Keratinocyte (primary cell): ENCODE results near the gene QRICH1.

Experiments
- CTCF ChIP-seq, 3 experiments: IDR thresholded peaks in 1 of 3; conservative IDR thresholded peaks in 1 of 3; optimal IDR thresholded peaks in 1 of 3; 2 replicates in 2 of 3; 3 replicates in 1 of 3; pipeline versions ENCODE3 to v1.5.1; 2011; ENCODE audit warnings: low read length in 3 of 3, mild to moderate bottlenecking in 3 of 3, moderate library complexity in 2 of 3, control low read depth in 1 of 3, inconsistent platforms in 1 of 3; ENCODE audit not compliant: insufficient read depth in 2 of 3; ENCODE audit errors: extremely low read depth in 1 of 3
- EZH2 ChIP-seq: IDR thresholded peaks from one replicate; pipeline ENCODE4 v1.6.1; 2012; ENCODE audit warnings: inconsistent platforms, mild to moderate bottlenecking, low read length, moderate library complexity

- no peak for TF ChIP-seq CTCF (optimal IDR thresholded peaks at IDR 0.05 in 1 of 3, IDR thresholded peaks at IDR 0.05 in 1 of 3, conservative IDR thresholded peaks at IDR 0.05 in 1 of 3; ENCODE audit: extremely low read depth in 1 of 3, insufficient read depth in 2 of 3, low read length in 3 of 3)
- TF ChIP-seq EZH2, result no peak
Measured at GRCh38 chr3:49098429-49098828, 4.6 kb upstream of the QRICH1 start.
